ENCODE data around the gene TIMP3.

TIMP3 gene

GRCh38 chr22:32831584-32831983 is 30.1 kb downstream of the TIMP3 start:
- no peaks in the 10 kb centered on the region for H3K27me3 ChIP-seq (ENCODE audit: control insufficient read depth, insufficient read depth, low read length)
- H3K9ac ChIP-seq (ENCODE audit: low read depth, low read length), result no peak overlapping the region
- H3K36me3 ChIP-seq (ENCODE audit: control insufficient read depth, insufficient read depth, low read length), result peaks cover 3% of the 10 kb centered on the region; the same call in 1 of the 2 replicates
- peaks cover 17% of the 10 kb centered on the region for H3K4me1 ChIP-seq (ENCODE audit: control insufficient read depth, insufficient read depth, low read length)
- no peaks in the 10 kb centered on the region for H3K9me3 ChIP-seq (ENCODE audit: control insufficient read depth, insufficient read depth, low read length)
- H3K4me3 ChIP-seq (ENCODE audit: low read depth, low read length), result no peak overlapping the region
- H3K27ac ChIP-seq (ENCODE audit: low read depth, low read length), result no peak overlapping the region

- H3K36me3 ChIP-seq (ENCODE audit: control insufficient read depth, insufficient read depth, low read length), result peaks cover 3% of the 10 kb centered on the region; the same call in 1 of the 2 replicates
- no peaks in the 10 kb centered on the region for H3K9me3 ChIP-seq (ENCODE audit: control insufficient read depth, insufficient read depth, low read length)
- peaks cover 17% of the 10 kb centered on the region for H3K4me1 ChIP-seq (ENCODE audit: control insufficient read depth, insufficient read depth, low read length)
- H3K27ac ChIP-seq (ENCODE audit: low read depth, low read length), result no peak overlapping the region
- no peaks in the 10 kb centered on the region for H3K27me3 ChIP-seq (ENCODE audit: control insufficient read depth, insufficient read depth, low read length)
- no peak overlapping the region for H3K9ac ChIP-seq (ENCODE audit: low read depth, low read length)
- H3K4me3 ChIP-seq (ENCODE audit: low read depth, low read length), result no peak overlapping the region
Measured at GRCh38 chr22:32832174-32832573, 30.7 kb downstream of the TIMP3 start.

GRCh38 chr22:32836280-32837123 is 35.0 kb downstream of the TIMP3 start:
- no peaks in the 10 kb centered on the region for H3K36me3 ChIP-seq (ENCODE audit: control insufficient read depth, insufficient read depth, low read length)
- peaks cover 1% of the 10 kb centered on the region; the same call in 1 of the 2 replicates for H3K4me1 ChIP-seq (ENCODE audit: control insufficient read depth, insufficient read depth, low read length)
- H3K4me3 ChIP-seq (ENCODE audit: low read depth, low read length), result no peak overlapping the region
- H3K9ac ChIP-seq (ENCODE audit: low read depth, low read length), result no peak overlapping the region
- no peaks in the 10 kb centered on the region for H3K27me3 ChIP-seq (ENCODE audit: control insufficient read depth, insufficient read depth, low read length)
- no peaks in the 10 kb centered on the region for H3K9me3 ChIP-seq (ENCODE audit: control insufficient read depth, insufficient read depth, low read length)
- H3K27ac ChIP-seq (ENCODE audit: low read depth, low read length), result no peak overlapping the region

GRCh38 chr22:32837142-32837541 is 35.6 kb downstream of the TIMP3 start:
- H3K9me3 ChIP-seq (ENCODE audit: control insufficient read depth, insufficient read depth, low read length), result no peaks in the 10 kb centered on the region
- no peak overlapping the region for H3K9ac ChIP-seq (ENCODE audit: low read depth, low read length)
- H3K4me3 ChIP-seq (ENCODE audit: low read depth, low read length), result no peak overlapping the region
- no peak overlapping the region for H3K27ac ChIP-seq (ENCODE audit: low read depth, low read length)
- H3K27me3 ChIP-seq (ENCODE audit: control insufficient read depth, insufficient read depth, low read length), result no peaks in the 10 kb centered on the region
- H3K4me1 ChIP-seq (ENCODE audit: control insufficient read depth, insufficient read depth, low read length), result no peaks in the 10 kb centered on the region
- no peaks in the 10 kb centered on the region for H3K36me3 ChIP-seq (ENCODE audit: control insufficient read depth, insufficient read depth, low read length)

GRCh38 chr22:32837803-32838202 is 36.3 kb downstream of the TIMP3 start:
- Histone ChIP-seq H3K4me1 (ENCODE audit: control insufficient read depth, insufficient read depth, low read length) (no peaks in the 10 kb centered on the region), H3K9me3 (ENCODE audit: control insufficient read depth, insufficient read depth, low read length) (no peaks in the 10 kb centered on the region), H3K4me3 (ENCODE audit: low read depth, low read length) (no peak overlapping the region), H3K9ac (ENCODE audit: low read depth, low read length) (no peak overlapping the region), H3K27ac (ENCODE audit: low read depth, low read length) (no peak overlapping the region), H3K27me3 (ENCODE audit: control insufficient read depth, insufficient read depth, low read length) (no peaks in the 10 kb centered on the region), H3K36me3 (ENCODE audit: control insufficient read depth, insufficient read depth, low read length) (no peaks in the 10 kb centered on the region)

GRCh38 chr22:32839831-32840584 is 38.5 kb downstream of the TIMP3 start:
- H3K27ac ChIP-seq (ENCODE audit: low read depth, low read length), result no peak overlapping the region
- H3K4me3 ChIP-seq (ENCODE audit: low read depth, low read length), result no peak overlapping the region
- H3K9ac ChIP-seq (ENCODE audit: low read depth, low read length), result no peak overlapping the region
- H3K4me1 ChIP-seq (ENCODE audit: control insufficient read depth, insufficient read depth, low read length), result no peaks in the 10 kb centered on the region
- H3K9me3 ChIP-seq (ENCODE audit: control insufficient read depth, insufficient read depth, low read length), result no peaks in the 10 kb centered on the region
- H3K36me3 ChIP-seq (ENCODE audit: control insufficient read depth, insufficient read depth, low read length), result no peaks in the 10 kb centered on the region
- no peaks in the 10 kb centered on the region for H3K27me3 ChIP-seq (ENCODE audit: control insufficient read depth, insufficient read depth, low read length)

- Histone ChIP-seq H3K27ac (ENCODE audit: low read depth, low read length) (no peak overlapping the region), H3K9ac (ENCODE audit: low read depth, low read length) (no peak overlapping the region), H3K4me1 (ENCODE audit: control insufficient read depth, insufficient read depth, low read length) (no peaks in the 10 kb centered on the region), H3K4me3 (ENCODE audit: low read depth, low read length) (no peak overlapping the region), H3K36me3 (ENCODE audit: control insufficient read depth, insufficient read depth, low read length) (no peaks in the 10 kb centered on the region), H3K9me3 (ENCODE audit: control insufficient read depth, insufficient read depth, low read length) (no peaks in the 10 kb centered on the region), H3K27me3 (ENCODE audit: control insufficient read depth, insufficient read depth, low read length) (no peaks in the 10 kb centered on the region)
Measured at GRCh38 chr22:32841175-32841574, 39.7 kb downstream of the TIMP3 start.

- Histone ChIP-seq H3K4me1 (ENCODE audit: control insufficient read depth, insufficient read depth, low read length) (no peaks in the 10 kb centered on the region), H3K27me3 (ENCODE audit: control insufficient read depth, insufficient read depth, low read length) (no peaks in the 10 kb centered on the region), H3K36me3 (ENCODE audit: control insufficient read depth, insufficient read depth, low read length) (no peaks in the 10 kb centered on the region), H3K9me3 (ENCODE audit: control insufficient read depth, insufficient read depth, low read length) (no peaks in the 10 kb centered on the region), H3K9ac (ENCODE audit: low read depth, low read length) (no peak overlapping the region), H3K27ac (ENCODE audit: low read depth, low read length) (no peak overlapping the region), H3K4me3 (ENCODE audit: low read depth, low read length) (no peak overlapping the region)
Measured at GRCh38 chr22:32842486-32842885, 41.0 kb downstream of the TIMP3 start.

GRCh38 chr22:32843300-32843699 is 41.8 kb downstream of the TIMP3 start:
- H3K4me1 ChIP-seq (ENCODE audit: control insufficient read depth, insufficient read depth, low read length), result no peaks in the 10 kb centered on the region
- no peak overlapping the region for H3K4me3 ChIP-seq (ENCODE audit: low read depth, low read length)
- H3K27ac ChIP-seq (ENCODE audit: low read depth, low read length), result no peak overlapping the region
- H3K9me3 ChIP-seq (ENCODE audit: control insufficient read depth, insufficient read depth, low read length), result no peaks in the 10 kb centered on the region
- peaks cover 3% of the 10 kb centered on the region; the same call in 1 of the 2 replicates for H3K36me3 ChIP-seq (ENCODE audit: control insufficient read depth, insufficient read depth, low read length)
- H3K27me3 ChIP-seq (ENCODE audit: control insufficient read depth, insufficient read depth, low read length), result no peaks in the 10 kb centered on the region
- H3K9ac ChIP-seq (ENCODE audit: low read depth, low read length), result no peak overlapping the region

- no peaks in the 10 kb centered on the region for H3K4me1 ChIP-seq (ENCODE audit: control insufficient read depth, insufficient read depth, low read length)
- H3K27ac ChIP-seq (ENCODE audit: low read depth, low read length), result no peak overlapping the region
- H3K27me3 ChIP-seq (ENCODE audit: control insufficient read depth, insufficient read depth, low read length), result no peaks in the 10 kb centered on the region
- H3K4me3 ChIP-seq (ENCODE audit: low read depth, low read length), result no peak overlapping the region
- H3K9ac ChIP-seq (ENCODE audit: low read depth, low read length), result no peak overlapping the region
- H3K9me3 ChIP-seq (ENCODE audit: control insufficient read depth, insufficient read depth, low read length), result no peaks in the 10 kb centered on the region
- peaks cover 7% of the 10 kb centered on the region; the same call in 1 of the 2 replicates for H3K36me3 ChIP-seq (ENCODE audit: control insufficient read depth, insufficient read depth, low read length)
Measured at GRCh38 chr22:32844251-32844650, 42.7 kb downstream of the TIMP3 start.

Data from HUES48 (cell line).